HG03135 (cell line): ENCODE results near the gene CCND1.
A peak's percentile ranks its signal among the peaks of the same experiment; 100 is the strongest.

Experiments used
- ATAC-seq: cut with Tn5 transposase; IDR thresholded peaks from one replicate; pipeline ENCODE4 v1.9.1; 2021; ENCODE audit warnings: mild to moderate bottlenecking, moderate library complexity; ENCODE audit not compliant: unreplicated experiment

Gene CCND1

DNA sequence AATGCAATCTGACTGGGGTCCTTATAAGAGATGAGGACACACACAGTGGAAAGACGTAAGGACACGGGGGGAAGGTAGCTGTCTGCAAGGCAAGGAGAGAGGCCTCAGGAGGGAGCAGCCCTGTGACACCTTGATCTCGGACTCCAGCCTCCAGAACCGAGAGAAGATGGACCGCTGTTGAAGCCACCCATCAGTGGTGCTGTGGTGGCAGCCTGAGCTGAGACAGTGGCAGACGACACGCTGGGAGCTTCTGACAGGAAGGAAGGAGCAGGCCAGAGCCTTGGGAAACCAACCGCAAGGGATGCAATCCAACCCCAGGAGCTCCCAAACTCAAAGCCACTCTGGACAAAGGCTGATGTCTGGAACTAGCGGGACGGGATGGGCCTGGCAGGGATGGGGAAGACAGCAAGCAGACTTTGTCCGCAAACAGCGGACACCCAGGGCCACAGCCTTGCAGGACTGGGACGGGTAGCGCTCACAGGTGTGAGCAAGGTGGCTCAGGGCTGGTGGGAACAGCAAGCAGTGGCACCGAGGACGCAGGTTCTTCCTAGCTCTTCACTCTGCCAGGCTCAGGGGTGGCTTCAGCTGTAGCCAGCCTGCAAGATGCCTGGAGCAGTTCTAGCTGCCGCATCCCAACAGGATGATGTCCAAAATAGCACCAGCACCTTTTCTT, 23.3 kb downstream of the CCND1 start:
- ATAC-seq, result no peak

DNA sequence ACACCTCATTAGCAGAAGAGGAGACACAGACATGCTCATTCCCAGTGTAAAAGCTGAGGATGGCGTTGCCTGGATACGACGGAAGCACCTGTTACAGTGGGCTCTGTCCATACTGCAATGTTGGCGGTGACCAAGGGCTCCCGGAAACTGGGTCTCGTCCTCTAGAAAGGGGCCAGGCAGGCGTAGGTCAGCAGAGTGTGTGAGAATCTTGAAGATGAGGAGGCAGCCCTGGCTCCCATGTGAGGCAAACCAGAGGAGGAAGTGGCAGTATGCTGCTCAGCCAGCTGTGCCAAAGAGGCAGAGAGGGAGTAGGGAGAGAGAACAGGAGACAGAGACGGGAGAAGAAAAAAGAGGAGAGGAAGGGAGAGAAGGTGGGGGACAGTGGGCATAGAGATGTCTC, 23.9 kb downstream of the CCND1 start:
- ATAC-seq, result no peak

DNA sequence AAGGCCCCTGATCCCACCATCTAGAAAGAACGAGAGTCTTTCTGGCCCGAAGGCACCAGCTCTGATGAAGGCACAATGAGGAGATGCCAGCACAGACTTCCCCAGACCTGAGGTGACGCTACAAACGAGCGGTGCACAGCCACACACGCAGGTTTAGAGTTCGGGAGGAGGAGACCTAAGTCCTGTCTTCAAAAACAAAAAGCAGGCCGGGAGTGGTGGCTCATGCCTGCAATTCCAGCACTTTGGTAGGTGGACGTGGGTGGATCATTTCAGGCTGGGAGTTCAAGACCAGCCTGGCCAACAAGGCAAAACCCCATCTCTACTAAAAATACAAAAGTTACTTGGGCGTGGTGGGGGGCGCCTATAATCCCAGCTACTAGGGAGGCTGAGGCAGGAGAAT, 24.7 kb downstream of the CCND1 start:
- ATAC-seq, result no peak

DNA sequence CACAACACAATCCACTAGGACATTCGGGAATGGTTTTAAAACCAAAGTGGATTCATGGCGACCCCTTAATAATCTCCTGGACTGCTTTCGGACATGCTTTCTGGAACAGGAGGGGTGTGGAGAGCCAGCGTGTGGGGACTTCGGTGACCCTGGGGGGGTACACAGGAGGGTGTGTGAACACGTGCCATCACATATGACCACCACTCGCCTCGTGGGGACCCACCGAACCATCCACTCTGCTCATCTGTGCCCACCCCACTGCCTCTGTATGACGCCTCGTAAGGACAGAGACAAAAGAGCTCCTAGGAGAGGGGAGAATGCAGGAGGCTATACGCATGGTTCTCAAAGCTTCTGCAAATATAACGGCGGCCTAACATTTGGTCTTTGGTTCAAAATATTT, 25.3 kb downstream of the CCND1 start:
- no peak for ATAC-seq

DNA sequence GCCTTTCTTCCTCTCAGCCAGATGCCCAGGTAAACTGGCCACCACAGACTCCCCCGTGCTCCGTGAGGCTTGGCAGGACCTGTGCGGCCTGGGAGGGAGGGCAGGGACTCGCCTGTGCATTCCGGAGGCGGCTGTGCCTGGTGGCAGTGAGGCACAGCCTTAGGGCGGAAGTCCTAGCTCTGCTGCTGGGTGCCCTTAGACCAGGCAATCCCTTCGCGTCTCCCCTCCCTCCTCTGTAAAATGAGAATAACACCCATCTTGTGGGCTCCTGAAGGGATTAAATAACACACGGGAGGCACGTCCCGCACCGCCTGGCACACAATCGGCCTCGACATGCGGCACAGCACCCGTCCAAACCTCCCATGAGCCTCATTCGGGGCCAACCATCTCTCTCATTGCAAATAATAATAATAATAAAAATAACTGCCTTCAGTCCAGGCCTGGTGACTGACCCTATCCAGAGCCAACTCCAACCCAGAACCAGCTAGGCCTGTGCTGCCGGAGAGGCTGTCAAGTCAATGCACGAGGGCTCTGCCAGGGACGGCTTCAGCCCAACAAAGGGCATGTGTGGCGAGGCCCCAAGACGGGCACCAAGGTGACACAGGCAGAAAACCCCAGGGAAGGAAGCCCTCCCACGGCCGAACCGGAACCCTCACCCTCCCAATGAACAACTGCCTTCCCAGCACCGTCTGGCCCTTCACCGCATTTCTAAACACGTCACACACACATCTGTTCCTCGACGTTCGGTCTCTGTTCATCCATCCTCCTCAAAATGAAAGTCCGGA, 26.0 kb downstream of the CCND1 start:
- no peak for ATAC-seq

DNA sequence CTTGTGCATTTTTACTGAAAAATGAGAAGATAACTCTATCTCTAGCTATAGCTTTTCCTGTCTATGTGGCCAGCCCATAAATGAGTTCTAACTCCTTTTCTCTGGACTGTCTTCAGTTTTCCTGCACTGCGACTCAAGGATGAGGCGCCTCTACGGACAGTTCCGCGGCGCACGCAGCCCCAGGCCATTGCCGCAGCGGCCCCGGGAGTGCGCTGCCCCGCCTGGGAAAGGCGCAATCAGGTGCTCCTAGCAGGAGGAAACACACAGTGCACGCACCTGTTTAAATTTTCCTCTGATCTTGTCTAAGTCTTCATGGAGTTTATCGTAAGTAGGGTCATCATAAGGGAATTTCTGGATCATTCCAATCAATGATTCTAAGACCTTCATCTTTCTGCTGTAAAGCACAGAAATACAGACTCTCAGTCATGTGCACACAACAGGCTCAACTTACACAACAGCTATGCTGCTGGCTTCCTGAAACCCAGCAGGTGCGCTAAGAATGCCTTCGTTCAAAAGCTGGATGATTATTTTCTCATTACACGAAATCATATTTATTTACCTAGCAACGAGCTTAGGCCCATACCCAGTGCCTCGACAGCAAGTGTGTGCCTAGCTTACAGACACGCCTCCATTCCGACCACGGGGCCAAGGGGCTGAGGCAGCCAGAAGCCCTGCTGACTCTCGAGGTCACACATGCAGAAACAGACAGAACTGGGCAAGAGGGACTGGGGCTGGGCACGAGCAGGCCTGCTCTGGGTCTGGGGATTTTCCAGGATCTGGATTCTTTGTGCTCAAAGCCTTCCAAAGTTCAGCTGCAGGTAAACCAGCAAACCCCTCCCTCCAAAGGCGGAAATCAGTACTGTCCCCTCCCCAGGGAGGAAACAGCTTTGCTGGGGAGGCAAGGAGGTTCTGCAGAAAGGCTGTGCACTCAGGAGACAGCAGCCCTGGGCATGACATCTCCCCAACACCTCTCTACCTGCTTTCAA, 27.0 kb downstream of the CCND1 start:
- no peak for ATAC-seq

DNA sequence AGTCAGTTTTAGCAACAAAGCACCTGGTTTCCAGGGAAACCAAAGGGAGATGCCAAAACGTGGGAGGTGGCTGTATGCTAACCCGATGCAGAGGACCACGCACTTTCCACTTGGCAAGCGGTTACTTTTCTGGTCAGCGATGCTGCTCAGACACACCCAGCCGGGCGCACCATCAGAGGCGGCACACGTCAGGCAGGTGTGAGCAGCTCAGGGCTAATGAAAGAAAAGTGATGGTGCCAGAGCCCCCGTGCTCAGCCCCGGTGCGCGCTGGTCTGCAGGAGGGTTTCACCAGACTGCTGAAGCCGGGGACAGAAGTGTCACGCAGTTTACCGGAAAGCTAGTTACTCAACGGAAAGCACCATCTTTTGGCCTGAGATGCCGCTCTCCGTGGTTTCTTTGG, 28.5 kb downstream of the CCND1 start:
- no peak for ATAC-seq

DNA sequence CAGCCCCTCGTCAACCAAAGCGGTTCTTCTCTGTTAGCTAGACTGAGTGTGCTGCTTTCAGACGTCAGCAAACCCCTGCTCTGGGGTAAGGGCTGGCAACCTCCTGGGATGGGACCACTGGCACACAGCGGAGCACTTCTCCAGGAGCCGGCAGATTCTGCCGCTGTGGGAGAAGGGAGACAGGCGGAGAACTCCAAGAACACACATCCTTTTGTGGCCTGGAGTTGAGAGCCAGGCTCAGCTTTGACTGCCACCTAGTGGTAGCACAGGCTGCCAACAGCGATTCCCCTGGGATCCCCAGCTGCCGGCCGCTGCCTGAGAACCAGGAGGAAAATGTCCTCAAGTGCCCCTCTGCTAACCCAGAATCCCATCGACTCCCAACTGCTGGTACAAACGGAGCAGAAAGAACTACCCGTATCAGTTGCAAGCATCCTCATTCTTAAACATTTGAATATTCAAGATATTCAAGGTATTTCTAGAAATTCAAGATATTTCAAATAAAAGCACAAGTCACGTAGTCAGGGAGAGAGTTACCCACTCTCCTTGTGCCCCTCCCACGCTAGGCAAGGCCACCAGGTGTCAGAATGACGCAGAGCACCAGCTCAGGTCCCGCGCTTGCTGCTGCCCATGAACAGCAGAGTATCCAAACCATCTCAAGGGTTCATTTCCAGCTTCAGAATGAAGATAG, 29.3 kb downstream of the CCND1 start:
- ATAC-seq, result no peak

DNA sequence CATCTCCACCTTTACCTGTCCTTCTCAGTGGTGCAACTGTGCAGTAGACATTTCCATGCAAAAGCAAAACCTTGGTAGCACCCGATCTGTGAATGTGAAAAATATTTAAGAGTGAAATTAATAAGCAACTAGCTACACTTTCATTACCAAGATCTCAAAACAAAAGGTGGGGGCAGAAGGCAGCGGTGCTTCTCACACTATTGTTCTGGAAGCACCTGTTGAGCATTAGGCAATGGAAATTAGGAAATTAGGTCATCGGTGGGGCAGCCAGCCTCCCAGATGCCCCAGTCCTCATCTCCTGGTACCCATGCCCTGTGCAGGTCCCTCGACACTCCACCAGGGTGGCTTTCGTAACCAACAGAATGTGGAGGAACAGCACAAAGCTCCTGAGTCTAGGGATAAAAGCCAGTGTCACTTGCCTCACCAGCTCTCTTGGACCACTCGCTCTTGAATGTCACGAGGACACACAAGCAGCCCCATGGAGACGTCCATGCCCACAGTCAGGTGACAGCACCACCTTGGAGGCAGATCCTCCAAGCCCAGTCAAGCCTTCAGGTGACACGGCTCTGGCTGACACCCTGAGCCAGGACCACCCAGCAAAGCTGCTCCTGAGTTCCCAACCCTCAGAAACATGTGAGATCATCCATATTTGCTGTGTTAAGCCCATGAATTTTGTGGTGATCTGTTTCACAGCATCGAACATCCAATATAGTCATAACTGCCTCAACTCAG, 30.9 kb downstream of the CCND1 start:
- ATAC-seq, result no peak

DNA sequence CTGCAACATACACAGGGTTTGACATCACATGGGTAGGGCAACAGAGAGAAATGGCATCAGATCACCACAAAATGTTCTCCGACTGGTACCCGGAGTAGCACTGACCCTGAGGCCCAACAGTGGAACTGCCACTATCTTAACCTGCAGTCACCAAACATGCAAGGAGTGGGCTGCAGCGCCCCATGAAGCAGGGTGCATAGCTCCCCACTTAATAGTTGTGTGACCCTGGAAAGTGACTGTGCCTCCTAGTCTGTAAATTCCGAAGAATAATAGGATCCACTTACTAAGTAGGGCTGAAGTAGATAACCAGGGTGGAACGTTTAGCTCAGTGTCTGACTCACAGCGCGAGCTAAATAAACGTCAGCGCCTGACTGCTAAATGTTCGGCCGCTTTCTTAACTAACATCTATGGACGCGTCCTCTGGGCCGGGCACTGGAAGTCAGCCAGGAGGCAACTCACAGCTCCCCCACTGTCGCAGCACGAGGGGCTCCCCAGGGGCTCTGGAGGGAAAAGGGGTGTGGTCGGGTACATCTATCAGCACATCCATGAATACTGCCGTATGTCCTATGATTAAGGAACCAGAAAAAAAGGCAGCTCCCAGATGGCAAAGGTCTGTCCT, 33.4 kb downstream of the CCND1 start:
- no peak for ATAC-seq

DNA sequence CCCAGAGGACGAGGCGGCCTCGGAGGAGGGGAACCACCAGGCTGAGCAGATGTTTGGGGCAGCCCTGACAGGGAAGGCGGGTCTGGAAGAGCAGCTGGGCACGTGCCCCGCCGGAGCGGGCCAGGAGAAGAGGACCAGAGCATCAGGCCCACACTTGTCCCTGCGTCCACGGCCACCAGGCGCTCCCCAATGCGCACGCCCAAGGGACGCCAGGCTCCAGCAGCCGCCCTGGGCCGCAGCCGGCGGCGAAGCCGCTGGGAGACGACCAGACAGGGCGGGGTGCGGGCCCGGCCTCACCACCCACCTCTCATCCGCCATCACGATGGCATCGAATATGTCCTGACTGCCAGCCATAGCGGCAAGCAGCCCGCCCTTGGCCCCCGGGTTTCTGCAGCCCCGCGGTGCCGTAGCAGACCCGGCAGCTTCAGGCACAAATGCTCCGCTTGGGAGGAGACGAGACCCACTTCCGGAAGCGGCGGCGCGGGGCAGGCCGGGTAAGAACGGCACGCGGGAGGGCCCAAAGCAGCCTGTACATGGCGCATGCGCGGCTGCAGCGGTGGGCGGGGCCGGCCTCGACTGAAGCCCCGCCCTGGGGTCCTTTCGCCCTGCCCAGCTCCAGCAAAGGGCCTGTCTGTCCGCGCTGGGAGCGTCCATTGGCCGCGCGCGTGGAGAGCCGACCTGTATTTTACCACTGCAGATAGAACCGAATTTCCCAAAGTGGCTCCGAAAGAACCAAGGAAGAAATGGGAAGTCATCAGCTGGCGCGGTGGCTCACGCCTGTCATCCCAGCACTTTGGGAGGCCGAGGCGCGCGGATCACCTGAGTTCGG, 34.1 kb downstream of the CCND1 start, which contains the start of gene LTO1:
Gene LTO1 (minus strand): TSS at position 468 of the 829 bp plus-strand sequence. CDS start 114 bp downstream, at position 354.
- ATAC-seq, result peak; percentile 79

DNA sequence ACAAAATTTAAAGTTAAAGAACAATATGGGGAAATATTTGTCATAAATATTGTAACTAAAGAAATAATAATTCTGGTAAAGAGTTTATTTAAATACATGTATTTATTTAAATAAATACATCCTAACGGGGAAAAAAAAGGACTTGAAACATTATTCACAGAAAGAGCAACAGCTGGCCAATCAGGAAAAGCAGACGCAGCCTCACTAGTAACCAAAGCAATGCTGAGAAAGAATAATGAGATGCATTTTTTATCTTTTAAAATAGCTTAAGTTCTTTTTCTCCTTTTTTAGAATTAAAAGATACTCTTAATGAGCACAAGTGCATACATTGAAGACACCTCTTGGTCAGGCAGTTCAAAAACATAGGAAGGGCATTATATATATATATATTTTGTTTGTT, 36.8 kb downstream of the CCND1 start:
- no peak for ATAC-seq

DNA sequence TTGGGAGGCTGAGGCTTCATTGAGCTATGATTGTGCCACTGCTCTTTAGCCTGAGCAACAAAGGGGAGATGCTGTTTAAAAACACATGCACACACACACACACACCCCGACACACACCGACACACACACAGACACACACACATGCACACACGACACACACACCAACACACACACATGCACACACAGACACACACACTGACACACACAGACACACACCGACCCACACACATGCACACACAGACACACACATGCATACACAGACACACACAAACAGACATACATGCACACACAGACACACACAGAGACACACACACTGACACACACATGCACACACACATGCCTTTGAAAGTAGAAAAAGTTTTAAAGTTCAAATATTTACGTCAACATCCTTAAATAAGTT, 39.7 kb downstream of the CCND1 start:
- no peak for ATAC-seq

DNA sequence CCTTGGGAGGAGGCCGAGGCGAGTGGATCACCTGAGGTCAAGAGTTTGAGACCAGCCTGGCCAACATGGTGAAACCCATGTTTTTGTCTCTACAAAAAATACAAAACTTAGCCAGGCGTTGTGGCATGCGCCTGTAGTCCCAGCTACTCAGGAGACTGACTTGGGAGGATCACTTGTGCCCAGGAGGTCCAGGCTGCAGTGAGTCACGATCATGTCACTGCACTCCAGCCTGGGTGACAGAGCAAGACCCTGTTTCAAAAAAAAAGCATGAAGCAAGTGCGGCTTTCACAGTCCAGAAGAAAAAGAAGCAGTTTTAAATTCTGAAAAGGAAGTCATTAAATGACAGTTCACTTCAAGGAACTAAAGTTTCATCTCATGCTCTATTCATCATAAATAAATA, 41.3 kb downstream of the CCND1 start:
- no peak for ATAC-seq

DNA sequence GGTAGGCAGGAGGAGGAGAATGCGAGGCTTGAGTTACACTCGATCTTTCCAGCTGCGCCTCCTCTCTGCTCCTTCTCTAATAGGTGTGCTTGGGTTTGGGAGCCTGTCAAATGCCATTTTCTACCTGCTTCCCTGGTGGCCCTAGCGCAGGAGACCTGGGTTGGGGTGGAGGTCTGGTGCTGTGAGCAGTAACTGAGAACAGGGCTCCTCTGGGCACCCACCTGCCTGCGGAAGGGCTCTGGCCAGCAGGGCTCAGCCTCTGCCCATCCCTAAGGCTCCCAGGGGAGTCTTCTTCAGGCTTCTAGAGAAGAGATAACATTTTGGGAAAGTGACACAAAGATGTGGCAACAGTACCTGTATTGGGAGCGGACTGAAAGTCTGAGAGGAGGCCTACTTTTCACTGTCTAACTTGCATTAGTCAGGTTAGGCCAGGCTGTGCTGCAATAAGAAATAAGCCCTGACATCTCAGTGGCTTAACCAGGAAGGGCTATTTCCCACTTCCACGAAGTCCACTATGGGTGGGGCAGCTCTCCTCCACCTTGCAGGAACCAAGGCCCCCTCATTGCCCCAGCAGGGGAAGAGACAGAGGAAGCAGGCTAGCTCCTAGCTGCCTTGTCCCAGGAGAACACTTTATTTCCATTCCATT, 41.8 kb downstream of the CCND1 start:
- ATAC-seq, result no peak

DNA sequence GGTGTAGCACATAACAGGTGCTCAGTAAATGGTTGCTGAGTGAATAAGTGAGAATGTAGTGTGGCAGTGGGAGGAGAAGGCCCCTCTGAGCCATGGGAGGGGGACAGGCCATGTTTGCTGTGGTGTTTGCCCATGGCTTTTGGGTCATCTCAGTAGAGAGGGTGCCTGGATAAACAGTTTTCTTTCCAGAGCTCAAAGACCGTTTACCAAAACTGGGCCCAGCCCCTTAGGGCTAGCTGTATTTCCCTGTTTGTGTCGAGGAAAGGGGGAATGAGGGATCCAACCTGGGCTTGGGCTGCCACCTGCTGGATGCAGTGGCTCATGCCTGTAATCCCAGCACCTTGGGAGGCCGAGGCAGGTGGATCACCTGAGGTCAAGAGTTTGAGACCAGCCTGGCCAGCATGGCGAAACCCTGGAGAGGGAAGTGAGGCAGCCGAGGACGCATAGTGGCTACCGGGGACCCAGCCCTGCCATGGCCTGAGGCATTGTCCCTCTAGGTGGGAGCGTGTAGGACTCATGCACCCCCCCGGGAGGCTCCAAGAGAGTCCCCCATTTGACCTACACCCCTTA, 42.9 kb downstream of the CCND1 start:
- no peak for ATAC-seq

DNA sequence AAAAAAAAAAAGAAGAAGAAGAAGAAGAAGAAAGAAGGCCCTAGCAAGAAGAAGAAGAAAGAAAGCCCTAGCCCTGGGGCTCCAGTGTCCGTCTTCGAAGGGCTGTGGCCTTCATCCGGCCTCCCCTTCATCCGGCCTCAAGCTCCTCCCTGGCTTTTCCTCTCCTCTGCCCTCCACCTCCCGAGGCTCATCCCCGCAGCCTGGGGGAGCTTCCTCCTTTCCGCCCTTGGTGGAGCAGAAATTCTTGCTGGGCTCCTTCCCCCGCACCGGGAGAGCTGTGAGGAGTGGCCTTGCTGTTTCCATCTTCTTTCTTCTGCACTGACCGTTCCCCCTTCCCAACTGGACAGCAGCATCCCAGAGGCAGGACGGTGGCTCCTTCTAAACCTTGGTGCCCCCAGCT, 43.7 kb downstream of the CCND1 start:
- no peak for ATAC-seq

DNA sequence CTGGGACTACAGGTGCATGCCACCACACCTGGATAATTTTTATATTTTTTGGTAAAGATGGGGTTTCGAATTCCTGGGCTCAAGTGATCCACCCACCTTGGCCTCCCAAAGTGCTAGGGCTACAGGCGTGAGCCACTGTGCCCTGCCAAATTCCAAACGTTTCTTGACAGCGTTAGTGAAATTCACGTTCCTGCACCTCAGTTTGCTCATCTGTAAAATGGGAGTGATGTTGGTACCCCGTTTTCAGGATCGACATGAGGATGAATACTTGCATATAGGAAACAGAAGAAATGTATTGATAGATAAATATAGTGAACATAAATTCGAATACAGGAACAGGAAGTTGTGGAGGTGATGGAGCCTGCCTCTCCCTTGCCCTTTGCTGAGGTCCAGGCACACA, 44.4 kb downstream of the CCND1 start:
- no peak for ATAC-seq
